ACC112 (cell line): ENCODE results near the gene RFX1.
"Not testable (repeated sequence)": the region's sequence is repeated elsewhere in the genome, so short reads cannot be mapped to it uniquely, and the experiment has no call there.

Source experiments
- H2AFZ ChIP-seq: fragments of 200-600 bp; sonication (generic); one replicate; pipeline ENCODE4 v1.6.0; 2017; ENCODE audit warnings: antibody characterized with exemption, low read length; ENCODE audit not compliant: unreplicated experiment
- H3K27ac ChIP-seq: fragments of 200-600 bp; sonication (generic); 2 replicates; pipeline ENCODE4 v1.5.1; 2014; ENCODE audit warnings: low read depth, mild to moderate bottlenecking, antibody characterized with exemption, low read length, moderate library complexity
- H3K27me3 ChIP-seq: fragments of 200-600 bp; sonication (generic); 2 replicates; pipeline ENCODE4 v1.6.1; 2014; ENCODE audit warnings: mild to moderate bottlenecking, antibody characterized with exemption, low read length, moderate library complexity, mixed read lengths; ENCODE audit not compliant: insufficient read depth
- H3K36me3 ChIP-seq: fragments of 200-600 bp; sonication (generic); 2 replicates; pipeline ENCODE4 v1.6.1; 2016; ENCODE audit warnings: mild to moderate bottlenecking, antibody characterized with exemption, low read length, moderate library complexity, mixed read lengths; ENCODE audit not compliant: insufficient read depth
- H3K4me1 ChIP-seq: fragments of 200-600 bp; sonication (generic); one replicate; pipeline ENCODE4 v1.6.1; 2016; ENCODE audit warnings: low read length, mixed read lengths; ENCODE audit not compliant: insufficient read depth, unreplicated experiment, control insufficient read depth
- H3K4me3 ChIP-seq: fragments of 200-600 bp; sonication (generic); 2 replicates; pipeline ENCODE4 v1.5.1; 2014; ENCODE audit warnings: mild to moderate bottlenecking, low read depth, low read length
- H3K79me2 ChIP-seq: fragments of 200-600 bp; sonication (generic); one replicate; pipeline ENCODE4 v1.6.0; 2016; ENCODE audit warnings: low read length; ENCODE audit not compliant: control insufficient read depth, unreplicated experiment, insufficient read depth

Gene RFX1

GRCh38 chr19:13976446-13976845, 29.7 kb downstream of the RFX1 start:
- no peaks in the 10 kb centered on the region for H3K36me3 ChIP-seq
- H3K27me3 ChIP-seq = no peaks in the 10 kb centered on the region

DNA sequence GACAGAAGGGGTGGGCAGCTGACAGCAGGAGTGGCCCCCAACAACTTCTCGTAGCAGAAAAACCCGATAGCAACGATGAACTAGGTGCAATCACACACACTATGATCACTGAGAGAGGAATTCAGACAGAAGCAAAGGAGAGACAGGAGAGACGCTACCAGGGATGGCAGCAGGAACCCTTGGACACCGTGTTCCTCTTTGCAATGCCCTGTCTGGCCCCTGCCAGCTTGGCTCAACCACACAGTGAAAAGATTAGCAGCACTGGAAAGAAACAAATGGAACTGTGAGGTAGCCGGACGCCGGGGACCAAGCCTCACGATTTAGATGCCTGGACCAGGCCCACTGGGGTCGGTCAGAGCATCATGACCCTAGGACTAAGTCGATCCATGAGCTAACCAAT, 30.2 kb downstream of the RFX1 start:
- H2AFZ ChIP-seq = no peak overlapping the region
- no peak overlapping the region for H3K27ac ChIP-seq
- no peak overlapping the region for H3K4me3 ChIP-seq
- H3K27me3 ChIP-seq = no peaks in the 10 kb centered on the region
- no peaks in the 10 kb centered on the region for H3K79me2 ChIP-seq
- no peaks in the 10 kb centered on the region for H3K36me3 ChIP-seq
- H3K4me1 ChIP-seq = no peaks in the 10 kb centered on the region

More at GRCh38 chr19:13976446-13976845, 29.7 kb downstream of the RFX1 start:
- no peak overlapping the region for H2AFZ ChIP-seq
- no peak overlapping the region for H3K27ac ChIP-seq
- H3K4me3 ChIP-seq = no peak overlapping the region
- no peaks in the 10 kb centered on the region for H3K4me1 ChIP-seq
- H3K79me2 ChIP-seq = no peaks in the 10 kb centered on the region

DNA sequence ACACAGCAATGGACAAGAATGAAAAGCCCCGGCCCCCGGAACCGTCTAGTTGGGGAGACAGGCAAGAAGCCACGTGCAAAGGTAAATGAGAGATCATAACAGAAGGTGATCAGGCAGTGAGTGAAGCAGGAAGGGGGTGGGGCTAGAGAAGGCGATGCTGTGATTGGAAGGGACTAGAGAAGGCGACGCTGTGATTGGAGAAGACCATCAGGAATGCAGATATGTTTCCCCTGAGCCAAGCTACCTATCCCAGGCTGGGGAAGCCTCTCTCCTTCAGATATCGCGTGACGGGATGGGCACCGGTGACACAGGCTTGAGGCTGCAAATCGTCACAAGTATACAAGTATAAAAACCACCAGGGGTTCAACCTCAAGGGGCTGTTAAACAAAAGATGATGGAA, 32.0 kb downstream of the RFX1 start:
- H3K79me2 ChIP-seq = no peaks in the 10 kb centered on the region
- H3K27ac ChIP-seq = no peak overlapping the region
- no peaks in the 10 kb centered on the region for H3K4me1 ChIP-seq
- H3K27me3 ChIP-seq = no peaks in the 10 kb centered on the region
- no peaks in the 10 kb centered on the region for H3K36me3 ChIP-seq
- H2AFZ ChIP-seq = no peak overlapping the region
- no peak overlapping the region for H3K4me3 ChIP-seq

- not testable (repeated sequence) for H3K36me3 ChIP-seq, H3K27me3 ChIP-seq, H2AFZ ChIP-seq, H3K4me1 ChIP-seq, H3K27ac ChIP-seq, H3K4me3 ChIP-seq, H3K79me2 ChIP-seq
Observed at GRCh38 chr19:13973479-13973878, 32.6 kb downstream of the RFX1 start.

DNA sequence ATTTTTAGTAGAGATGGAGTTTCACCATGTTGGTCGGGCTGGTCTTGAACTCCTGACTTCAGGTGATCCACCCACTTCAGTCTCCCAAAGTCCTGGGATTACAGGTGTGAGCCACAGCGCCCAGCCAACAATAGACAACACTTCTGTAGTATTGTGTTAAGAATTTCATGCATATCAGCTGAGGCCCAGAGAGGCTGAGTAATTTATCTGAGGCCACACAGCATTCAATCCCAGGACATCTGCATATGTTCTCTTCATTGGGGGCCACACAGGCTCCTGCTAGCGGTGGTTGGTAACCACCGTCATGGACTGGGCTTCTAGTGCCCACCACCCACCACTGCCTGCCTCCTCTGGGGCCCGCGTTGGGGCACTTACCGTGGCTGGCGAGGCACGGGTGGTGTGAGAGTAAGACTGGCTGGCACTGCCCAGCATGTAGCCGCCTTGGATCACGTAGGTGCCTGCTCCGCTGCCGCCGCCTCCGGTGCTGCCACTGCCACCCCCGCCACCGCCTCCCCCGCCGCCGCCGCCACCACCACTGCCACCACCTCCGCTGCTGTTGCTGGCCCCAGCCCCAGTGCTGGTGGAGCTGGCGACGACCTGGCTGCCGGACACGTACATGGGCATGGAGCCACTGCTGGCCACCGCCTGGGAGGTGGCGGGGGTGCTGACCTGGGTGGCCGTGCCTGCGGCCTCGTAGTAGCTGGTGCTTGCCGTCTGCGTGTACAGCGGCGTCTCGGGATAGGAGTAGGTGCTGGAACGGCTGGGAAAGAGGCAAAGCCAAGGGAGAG, 33.6 kb downstream of the RFX1 start:
- Histone ChIP-seq H3K4me3 (no peak overlapping the region), H2AFZ (no peak overlapping the region), H3K27me3 (no peaks in the 10 kb centered on the region), H3K4me1 (no peaks in the 10 kb centered on the region), H3K27ac (no peak overlapping the region), H3K36me3 (no peaks in the 10 kb centered on the region), H3K79me2 (no peaks in the 10 kb centered on the region)

- H3K36me3 ChIP-seq, H3K4me3 ChIP-seq, H3K79me2 ChIP-seq, H2AFZ ChIP-seq, H3K27me3 ChIP-seq, H3K4me1 ChIP-seq, H3K27ac ChIP-seq: not testable (repeated sequence)
Observed at GRCh38 chr19:13971868-13972267, 34.3 kb downstream of the RFX1 start.

GRCh38 chr19:13969897-13970296, 36.2 kb downstream of the RFX1 start:
- Histone ChIP-seq H3K27ac (no peak overlapping the region), H3K36me3 (no peaks in the 10 kb centered on the region), H3K4me3 (no peak overlapping the region), H3K4me1 (no peaks in the 10 kb centered on the region), H2AFZ (no peak overlapping the region), H3K27me3 (no peaks in the 10 kb centered on the region), H3K79me2 (no peaks in the 10 kb centered on the region)

DNA sequence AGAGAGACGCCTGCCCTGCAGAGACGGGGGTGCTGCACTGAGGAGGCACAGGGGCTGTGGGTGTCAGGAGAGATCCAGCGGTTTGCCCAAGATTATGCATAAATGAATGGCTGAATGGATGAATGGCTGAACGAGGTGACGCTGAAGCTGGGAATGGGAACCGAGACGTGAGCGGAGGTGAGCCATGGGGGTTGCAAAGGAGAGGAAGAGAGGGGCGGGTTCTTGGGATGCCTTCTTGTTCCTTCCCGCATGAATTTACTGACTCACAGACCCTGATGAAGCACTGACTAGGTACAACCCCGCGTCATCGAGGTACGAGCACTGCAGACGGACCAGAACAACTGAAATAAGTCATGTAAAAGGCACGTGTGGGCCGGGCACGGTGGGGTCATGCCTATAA, 37.1 kb downstream of the RFX1 start:
- no peaks in the 10 kb centered on the region for H3K27me3 ChIP-seq
- no peak overlapping the region for H3K4me3 ChIP-seq
- no peak overlapping the region for H2AFZ ChIP-seq
- H3K36me3 ChIP-seq = no peaks in the 10 kb centered on the region
- H3K79me2 ChIP-seq = no peaks in the 10 kb centered on the region
- H3K27ac ChIP-seq = no peak overlapping the region
- H3K4me1 ChIP-seq = no peaks in the 10 kb centered on the region

DNA sequence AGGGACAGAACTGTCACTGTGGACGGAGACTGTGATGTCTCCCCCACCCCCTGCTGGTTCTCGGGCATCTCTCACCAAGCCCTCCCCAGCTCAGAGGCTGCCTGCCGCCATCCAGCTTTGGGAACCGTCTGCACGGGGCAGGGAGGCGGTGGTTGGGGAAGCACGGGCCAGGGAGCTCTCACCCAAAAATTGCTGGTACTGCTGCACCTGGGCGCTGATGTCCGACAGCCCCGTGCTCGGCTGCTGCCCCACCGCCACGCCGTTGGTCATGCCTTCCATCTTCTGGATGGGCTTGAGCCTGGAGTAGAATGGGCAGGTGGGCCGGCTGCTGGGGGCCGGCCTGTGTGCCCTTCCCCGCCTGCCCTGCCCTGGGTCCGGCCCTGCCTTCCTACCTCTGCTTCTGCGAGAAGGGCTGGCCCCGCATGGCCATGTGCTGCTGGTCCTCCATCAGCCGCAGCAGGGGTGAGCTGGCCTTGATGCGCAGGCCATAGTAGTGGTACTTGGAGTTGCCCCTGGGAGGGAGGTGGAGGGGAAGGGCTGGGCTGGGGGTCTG, 37.7 kb downstream of the RFX1 start:
- no peak overlapping the region for H3K4me3 ChIP-seq
- H3K27ac ChIP-seq = no peak overlapping the region
- H2AFZ ChIP-seq = no peak overlapping the region
- H3K79me2 ChIP-seq = no peaks in the 10 kb centered on the region
- H3K27me3 ChIP-seq = no peaks in the 10 kb centered on the region
- H3K36me3 ChIP-seq = no peaks in the 10 kb centered on the region
- no peaks in the 10 kb centered on the region for H3K4me1 ChIP-seq

DNA sequence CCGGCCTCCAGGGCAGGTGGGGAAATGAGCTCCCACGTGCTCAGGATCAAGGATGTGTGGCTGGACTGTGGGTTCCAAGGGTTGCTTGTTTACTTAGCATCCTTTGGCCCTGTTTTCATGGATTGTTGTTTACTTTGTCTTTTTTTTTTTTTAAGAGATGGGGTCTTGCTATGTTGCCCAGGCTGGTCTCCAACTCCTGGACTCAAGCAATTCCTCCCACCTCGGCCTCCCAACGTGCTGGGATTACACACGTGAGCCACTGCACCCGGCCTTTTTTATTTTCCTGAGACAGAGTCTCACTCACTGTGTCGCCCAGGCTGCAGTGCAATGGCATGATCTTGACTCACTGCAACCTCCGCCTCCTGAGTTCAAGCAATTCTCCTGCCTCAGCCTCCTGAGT, 38.9 kb downstream of the RFX1 start:
- not testable (repeated sequence) for H3K4me3 ChIP-seq, H3K4me1 ChIP-seq, H3K36me3 ChIP-seq, H3K79me2 ChIP-seq, H3K27me3 ChIP-seq, H3K27ac ChIP-seq, H2AFZ ChIP-seq

DNA sequence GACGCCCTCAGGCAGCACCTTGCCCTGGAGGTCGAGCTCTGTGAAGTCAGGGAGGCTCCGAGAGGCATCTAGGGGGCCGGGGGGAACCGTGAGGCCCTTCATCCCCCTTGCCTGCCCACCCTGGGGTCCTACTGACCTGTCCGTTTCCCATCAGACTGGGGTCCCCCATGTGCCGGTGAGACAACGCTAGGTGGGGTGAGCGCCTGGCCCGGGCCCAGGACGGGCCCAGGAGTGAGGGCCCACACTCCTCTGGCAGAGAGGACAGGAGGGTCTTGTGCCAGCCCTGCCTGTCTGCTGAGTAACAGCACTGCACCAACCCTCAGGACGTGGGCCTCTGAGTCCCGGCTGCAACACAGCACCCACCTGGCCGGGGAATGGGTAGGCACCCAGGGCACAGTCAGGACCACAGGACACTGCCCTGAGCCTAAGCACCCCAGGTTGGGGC, 39.4 kb downstream of the RFX1 start:
- no peaks in the 10 kb centered on the region for H3K27me3 ChIP-seq
- H3K4me3 ChIP-seq = no peak overlapping the region
- no peaks in the 10 kb centered on the region for H3K79me2 ChIP-seq
- H3K36me3 ChIP-seq = no peaks in the 10 kb centered on the region
- H3K4me1 ChIP-seq = no peaks in the 10 kb centered on the region
- H2AFZ ChIP-seq = no peak overlapping the region
- no peak overlapping the region for H3K27ac ChIP-seq
